ENCODE results near the gene SDC3.

SDC3 gene

DNA sequence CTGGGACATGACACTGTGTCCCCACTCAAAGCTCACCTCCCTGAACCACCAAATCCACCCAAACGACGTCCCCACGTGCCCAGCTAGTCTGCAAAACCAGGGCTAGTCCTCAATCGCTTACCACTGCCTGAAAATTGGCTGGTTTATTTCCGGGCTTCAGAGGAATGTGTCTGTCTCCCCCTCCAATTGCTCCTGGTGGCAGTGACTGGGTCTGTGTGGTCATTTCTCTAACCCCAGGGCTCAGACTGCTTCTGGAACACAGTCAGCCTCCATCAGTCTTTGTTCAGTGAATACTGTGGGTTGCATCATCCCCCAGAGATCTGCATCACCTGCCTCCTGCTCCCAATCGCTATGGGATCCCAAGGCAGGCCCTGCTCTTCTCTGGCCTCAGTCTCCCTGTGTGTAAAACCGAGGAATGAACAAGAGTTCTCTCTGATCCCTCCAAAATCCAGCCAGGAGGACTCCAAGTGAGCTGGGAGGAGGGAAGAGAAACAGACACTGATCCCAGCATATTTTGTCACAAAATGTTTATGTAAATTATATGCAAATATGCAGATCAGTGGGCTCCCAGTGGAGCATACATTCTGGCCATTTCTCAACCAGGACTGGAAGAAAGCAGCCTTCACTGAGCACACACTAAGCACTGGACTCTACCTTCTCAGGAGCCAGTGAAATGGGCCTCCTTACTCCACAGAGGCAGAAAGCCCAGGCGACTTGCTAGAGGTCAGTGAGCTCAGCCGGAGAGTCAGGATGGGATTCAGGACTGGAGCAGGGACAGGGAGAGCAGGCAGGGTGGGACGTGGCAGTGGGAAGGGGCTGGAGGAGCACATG is 20.9 kb downstream of the SDC3 start:
- DNase-seq: no peak

DNA sequence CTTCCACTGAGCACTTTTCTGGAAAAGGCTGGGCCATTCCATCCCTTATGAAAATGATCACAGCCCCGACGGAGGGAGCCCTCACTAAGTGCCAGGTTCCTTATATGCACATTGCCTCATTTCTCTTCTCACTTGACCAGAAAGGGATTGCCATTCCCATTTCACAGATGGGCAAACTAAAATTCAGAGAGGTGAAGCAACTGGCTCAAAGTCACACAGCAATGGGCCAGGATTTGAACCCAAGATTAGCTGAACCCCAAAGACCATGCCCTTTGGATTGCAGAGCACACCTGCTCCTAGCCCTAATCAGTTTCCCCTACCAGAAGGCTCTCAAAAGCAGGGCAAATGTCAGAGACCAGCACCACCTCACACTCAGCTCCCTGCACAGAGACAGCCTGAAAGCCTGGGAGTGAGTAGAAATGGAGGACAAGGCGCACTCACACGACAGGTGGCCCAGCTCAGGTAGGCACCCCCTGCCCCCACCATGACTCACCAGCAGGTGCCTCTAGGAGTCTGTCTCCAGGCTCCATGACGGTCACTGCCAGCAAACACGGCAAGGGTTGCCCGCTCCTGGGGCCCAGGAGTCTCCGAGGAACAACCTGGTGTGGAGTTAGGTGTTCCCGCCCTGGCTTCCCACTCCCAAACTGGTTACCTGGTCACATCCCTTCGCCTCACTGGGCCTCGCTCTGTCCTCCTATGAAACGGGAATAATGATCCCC is 21.7 kb downstream of the SDC3 start:
- no peak for DNase-seq

DNA sequence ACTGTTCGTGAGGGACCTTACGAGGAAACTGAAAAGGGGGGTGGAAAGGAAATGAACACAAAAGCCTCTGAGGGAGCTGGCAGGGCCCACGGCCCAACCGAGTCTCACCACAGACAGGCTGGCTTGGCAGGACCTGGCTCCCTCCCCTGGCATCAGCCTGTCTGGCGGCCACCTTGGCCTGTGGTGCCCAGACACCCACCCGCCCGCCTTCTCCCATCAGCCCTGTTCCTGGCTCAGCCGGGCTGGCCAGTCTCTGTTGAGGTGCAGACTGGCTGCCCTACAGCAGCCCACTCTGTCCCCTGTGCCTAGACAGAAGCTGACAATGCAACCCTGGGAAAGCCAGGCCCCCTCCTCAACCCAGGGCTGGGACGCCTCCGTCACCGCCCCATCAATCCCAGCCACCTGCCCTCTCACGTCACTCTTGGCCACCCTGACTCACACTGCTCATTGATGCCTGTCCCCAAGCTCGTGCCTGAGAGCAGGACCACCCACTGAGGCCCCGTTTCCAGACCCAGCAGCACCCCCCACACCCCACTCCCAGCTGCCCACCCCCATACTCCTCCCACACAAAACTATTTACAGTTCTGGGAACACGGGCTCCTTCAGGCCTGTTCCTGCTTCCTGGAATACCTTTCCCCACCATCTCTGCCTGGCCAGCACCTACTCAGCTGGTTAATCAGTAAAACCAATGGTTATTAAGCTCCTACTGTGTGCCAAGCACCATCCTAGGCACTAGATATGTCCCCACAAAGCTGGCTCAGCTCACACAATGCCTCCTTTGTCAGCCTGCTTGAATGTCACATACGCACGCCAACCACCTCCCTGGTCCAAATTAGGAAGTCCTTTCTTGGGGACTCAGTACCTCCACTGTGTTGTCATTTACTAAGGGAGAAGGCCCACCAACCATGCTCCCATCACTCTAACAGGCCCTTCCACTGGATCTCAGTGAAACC is 22.7 kb downstream of the SDC3 start:
- DNase-seq: no peak

DNA sequence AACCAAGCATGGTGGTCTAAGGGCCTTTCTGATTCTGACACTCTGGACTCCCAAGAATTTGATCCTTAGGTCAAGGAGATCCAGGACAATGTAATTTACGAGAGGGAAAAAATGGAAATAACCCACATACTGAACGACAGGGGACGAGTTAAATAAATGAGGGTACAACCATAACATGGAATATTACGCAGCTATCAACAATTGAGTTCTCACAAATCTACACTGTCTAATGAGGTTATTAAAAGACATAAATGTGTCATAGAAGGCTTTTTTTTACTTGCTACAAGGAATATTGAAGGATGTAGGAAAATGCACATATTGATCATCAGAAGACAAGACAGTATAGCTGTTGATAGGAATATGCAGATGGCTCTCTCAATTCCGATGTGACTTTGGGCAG is 23.8 kb downstream of the SDC3 start:
- DNase-seq: no peak

DNA sequence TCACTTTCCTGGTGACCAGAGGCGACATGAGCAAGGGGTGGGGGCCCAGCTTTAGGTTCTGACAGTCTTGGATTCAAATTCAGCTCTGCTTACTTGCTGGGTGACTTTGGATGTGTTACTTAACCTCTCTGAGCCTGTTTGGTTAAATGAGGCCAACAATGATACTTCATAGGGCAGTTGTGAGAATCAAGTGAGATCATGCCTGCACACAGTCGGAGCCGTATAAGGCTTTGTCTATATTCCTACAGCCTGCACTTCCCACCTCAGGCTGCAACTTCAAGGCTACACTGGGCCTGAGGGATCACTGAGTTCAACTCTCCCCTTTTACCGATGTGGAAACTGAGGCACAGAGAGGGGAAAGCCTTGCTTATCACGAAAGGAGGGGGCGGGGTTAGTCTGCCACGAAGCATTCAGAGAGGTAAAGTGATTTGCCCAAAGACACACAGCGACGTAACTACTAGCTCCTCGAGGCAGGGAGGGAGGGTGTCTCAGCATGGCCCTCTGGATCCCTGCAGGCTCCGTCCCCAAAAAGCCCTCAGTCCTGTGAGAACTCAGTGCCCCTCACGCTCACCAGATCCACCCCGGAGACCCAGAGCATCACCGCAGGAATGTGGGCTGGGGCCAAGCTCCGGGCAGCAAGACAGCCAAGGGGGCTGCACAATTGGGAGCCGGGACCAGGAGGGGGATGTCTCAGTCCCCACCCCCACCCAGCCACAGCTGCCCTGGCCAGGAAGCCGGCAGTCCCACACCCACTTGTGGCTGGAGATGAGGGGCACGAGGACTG is 25.0 kb downstream of the SDC3 start:
- DNase-seq: no peak

DNA sequence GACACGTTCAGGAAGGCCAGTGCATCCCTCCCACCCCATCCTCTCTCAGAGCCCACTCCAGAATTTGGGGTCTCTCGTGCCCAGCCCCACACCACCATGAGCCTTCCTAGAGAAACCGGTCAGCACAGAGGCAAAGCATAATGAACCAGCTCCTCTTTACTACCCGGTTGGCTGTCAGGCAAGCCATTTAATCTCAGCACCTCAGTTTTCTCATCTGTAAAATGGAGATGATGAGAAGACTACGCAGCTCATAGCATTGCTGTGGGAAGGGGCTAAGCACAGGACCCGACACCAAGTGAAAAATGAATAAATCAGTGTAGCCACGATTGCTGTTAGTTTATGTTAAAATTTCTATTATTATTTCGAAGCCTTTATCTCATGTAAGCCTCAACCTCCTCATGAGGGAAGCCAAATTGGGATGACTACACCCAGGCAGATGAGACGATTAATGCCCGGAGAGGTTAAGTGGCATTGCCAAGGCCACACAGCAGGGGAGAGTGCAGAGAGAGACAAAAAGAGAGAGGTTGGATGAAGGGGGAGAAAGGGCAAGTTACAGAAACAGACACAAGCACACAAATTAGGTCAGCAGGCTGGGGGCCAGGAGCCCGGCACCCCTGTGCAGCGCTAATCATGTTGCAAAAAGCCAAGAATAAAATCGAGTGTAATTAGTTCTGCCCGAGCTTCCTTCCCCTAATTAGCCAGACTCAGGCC is 25.7 kb downstream of the SDC3 start:
- no peak for DNase-seq

DNA sequence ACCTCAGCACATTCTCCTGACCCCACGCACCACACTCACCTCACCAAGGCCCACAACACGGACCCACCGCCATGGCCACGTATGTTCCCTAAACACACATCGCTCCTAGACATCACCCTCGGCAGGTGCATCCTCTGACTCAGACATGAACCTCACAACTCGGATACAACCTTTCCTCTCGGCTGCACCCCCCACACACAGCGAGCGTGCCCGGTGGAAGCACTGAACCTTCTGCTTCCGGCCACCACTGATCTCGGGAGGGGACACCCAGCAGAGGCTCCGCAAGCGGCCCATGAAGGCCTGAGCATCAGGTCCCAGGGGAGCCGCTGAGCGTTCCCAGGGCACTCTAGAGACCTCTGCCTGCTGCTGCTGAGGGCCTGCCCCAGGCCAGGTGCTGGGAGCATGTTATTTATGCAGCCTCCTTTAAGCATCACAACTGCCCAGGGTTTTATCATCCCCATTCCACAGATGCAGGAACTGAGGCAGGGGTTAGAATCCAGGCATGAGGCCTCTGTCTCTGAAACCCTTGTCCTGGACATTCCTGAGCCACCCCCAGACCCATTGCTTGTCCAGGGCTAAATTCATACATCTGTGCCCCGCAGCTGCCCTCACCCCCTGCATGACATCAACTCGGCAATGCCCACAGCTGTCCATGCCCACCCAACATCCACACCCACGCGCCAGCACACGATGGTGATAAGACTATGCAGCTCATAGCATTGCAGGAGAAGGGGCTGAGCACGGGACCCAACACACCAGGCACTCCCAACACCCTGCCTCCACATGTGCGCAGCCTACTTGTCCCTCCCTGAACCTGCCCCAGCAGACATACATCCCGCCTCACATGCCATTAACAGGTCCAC is 27.0 kb downstream of the SDC3 start:
- DNase-seq: no peak

DNA sequence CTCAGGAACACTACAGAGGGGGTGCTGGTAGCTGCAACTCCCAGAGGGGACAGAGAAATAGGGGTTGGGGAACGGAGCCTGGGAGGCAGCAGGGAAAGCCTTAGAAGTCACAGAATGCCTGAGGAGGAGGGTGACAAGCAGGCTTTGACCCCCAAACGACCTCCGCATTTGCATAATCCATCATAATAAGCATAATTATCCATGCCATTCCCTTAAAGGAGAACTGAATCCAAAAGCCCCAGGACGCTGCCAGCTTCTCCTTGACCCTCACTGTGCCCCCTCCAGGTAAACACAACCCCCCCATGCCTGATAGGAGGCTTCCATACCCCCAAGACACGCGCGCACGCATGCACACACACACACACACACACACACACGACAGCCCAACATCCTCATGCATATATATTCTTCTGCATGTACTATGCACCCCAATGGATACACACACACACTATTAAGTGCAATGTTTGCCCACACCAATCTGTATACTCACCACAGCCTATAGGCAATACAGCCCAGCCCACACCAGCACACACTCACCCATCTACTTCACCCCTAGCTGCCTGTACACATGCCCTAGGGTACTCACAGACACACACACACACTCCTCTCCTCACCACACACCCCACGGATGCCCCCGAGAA is 27.8 kb downstream of the SDC3 start:
- no peak for DNase-seq

DNA sequence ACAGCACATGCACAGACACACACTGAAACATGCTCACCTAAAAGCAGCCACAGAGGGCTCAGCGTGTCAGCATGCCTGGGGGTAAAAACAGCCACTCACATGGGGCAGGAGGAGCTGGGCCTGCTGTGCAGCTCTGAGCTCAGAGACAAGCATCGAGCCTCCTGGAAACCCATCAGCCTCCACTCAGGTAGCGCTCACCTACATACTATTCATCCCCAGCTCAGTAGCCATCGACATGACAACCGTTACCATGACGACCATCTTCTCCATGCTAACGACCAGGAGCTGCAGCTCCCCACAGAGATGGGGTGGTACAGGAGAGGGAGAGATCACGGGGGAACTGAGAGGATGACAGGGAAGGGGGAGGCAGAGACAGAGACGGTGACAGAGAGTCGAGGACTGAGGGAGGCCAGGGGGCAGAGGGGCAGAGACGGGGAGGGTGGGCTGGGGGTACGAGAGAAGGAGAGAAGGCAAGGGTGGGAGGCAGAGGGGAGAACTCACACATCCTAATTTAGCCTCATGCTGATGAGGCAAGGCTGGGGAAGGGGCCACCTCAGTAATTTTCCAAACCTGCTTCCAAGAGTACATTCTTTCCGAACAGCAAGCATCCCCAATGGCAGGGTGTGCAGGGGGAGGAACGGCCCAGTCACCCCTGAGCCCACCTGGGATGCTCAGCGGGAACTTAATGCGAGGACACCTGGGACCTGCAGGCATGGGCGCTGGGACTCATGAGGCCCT is 28.4 kb downstream of the SDC3 start:
- DNase-seq: no peak

DNA sequence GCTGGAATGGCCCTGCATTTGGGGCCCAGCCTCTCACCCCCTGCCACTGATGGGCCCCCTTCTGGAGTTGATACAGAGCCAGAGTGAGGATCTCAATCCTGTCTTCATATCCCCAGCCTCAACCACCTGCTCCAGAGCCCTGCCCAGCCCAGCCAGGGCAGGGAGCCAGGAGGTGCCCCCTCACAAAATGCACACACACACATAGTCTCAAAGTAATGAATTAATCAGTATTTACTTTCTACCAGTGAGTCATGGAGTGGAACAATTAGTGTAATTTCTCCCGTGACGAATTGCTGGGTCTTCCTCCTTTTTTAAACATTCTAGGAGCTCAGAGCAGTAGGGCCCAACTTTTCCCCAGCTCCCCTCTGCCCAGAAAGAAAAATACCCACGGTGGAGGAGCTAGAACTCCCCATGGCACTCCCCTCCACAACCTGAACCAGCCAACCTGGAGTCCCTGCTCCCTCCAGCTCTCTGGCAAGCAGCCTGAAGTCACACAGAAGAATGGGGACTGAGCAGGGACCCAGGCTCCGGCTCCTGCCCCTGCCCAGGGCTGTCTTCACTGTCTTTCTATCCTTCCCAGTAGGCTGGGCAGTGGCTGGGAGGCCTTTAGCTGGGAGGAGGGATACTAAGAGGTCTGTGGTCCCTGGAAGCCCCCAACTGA is 29.3 kb downstream of the SDC3 start:
- no peak for DNase-seq

DNA sequence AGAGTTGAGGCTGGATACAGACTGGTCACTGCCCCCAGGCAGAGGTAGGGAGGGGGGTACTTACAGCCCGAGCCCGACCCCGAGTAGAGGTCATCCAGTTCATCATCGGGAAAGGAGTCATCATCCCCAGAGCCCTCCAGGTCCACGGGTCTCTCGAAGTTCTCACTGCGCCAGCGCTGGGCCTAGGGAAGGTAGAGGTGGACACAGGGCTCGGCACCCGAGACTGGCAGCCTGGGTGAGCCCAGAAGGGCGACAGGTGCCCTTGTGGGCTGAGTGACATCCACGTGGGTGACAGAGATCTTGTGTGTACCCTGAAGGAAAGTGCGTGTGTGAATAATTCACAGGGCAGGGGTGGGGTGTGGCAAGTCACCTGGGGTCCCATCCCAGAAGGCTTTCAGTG is 30.0 kb downstream of the SDC3 start:
- DNase-seq: no peak

DNA sequence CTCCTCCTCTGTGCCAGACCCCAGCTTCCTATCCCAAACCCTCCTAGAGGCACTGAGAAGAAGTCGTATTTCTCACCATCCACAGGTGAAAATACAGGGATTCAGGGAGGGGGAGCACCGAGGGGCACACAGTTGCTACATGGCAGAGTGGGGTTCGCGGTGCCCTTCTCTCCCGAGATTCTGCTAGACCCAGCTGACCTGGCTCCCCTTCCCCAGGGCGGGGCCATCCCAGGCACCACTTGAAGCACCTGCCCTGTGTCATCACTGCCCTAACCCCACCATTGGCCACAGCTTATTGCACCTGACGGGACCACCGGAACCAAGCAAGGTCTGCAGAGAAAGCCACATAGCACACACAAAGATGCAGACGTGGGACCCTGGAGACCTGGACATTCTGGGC is 30.5 kb downstream of the SDC3 start:
- no peak for DNase-seq

DNA sequence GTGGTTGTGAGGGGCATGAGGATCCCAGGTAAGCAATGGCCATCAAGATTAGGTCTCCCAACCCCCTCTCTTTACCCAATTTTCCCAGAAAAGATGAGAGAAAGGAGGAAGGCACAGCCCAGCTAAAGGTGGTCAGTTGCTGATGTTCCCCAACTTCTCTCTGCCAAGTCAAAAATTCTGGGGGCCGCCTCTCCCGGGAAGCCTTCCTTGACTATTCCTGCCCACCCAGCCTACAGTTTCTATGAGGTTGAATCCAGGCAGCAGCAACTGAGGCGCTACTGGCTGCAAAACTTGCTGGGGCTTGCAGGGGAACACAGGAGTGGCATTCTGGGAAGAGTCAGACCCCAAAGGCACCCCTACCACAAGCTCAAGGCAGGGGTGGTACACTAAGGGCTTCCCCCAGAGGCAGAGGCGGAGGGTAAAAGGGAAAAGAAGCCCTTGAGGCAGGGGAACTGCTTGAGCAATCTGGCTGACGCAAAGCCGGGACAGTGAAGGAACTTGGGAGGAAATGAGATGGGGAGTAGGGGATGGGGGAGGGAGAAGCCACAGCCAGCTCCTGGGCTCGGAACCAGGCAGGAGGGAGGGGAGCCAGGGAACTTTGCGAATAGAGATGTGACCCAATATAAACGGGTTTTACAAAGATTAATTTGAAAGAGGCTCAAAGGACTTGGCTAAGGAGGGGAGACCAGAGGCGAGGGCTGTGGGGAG is 31.2 kb downstream of the SDC3 start:
- DNase-seq: no peak

DNA sequence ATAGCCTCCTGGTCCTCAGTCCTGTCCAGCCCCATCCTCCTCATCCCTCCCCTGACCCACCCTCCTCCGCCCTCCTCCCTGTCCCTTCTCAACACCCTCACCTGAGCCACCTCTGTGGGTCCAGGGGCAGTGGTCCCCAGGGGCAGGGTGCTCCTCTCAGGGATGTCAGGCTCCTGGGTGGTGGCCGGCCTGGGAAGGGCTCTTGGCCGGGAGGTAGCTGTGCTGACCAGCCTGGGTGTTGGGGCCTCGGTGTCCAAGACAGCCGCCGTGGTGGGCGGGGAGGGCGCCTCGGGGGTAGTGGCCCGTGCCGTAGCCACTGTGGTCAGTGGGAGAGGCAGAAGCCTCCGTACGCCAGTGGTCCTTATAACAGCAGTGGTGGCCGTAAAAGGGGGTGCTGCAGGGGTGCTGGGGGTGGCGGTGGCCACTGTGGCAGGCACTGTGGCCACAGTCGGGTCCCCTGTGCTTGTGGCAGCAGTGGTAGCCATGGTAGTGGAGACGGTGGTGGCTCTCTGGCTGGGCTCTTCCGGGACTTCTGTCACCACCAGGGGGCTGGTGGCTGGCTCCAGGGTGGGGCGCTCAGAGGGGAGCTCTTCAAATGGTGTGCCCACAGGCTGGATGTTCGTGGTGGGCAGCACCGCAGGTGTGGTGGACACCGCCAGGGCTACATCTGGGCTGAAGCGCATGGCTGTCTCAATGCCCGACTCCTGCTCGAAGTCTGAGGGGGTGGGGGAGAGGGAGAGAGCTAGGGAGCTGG is 31.9 kb downstream of the SDC3 start:
- DNase-seq: no peak

DNA sequence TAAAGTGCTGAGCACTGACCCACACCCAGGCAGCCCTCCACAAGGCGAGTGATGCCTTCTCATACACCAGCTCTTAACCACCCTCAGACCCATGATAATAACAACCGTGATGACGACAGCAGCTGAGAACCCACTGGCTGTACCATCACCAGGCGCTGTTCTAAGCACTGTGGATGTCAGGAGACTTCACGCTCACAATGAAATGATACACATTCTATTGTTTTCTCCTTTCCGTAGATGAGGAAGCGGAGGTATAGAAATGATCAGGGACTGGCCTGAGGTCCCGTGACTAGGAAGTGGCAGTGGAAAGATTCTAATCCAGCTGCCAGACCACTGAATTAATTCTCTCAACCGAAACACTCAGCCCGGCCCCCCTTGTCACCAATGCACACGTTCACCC is 32.6 kb downstream of the SDC3 start:
- DNase-seq: no peak

DNA sequence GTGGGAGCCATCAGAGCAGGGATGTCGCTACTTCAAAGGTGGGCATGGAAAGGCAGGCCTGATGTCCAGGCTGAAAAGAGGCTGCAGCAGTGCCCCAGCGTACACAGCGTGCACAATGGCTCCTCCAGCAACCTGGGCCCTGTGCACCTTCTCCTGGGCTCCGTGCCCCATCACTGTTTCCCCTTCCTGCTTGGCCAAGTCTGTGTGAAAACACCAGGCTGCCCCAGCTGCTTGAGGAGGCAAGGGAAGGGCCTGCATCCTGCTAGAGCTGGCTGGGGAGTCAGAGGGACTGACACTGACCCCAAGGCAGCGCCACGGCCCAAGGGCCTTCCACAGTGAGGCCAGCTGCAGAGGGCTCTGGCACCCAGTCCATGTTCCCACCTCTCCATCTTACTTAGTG is 33.4 kb downstream of the SDC3 start:
- DNase-seq: no peak

DNA sequence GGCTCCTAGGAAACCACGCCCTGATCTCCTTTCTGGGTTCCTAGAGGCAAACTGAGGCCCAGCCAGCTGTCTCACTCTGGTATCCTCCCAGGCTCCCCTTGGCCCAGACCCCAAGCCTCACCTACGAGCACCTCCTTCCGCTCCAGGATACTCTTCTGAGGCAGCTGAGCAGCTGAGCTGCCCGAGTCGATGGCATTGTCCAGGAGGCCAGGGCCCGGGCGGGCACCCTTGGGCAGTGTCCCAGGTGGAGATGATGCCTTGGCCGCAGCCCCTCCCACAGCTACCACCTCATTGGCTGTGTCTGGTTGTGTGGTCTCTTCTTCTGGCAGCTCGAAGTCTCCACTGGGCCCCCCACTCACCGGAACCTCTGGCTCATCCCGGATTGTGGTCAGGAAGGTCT is 34.4 kb downstream of the SDC3 start:
- DNase-seq: no peak

DNA sequence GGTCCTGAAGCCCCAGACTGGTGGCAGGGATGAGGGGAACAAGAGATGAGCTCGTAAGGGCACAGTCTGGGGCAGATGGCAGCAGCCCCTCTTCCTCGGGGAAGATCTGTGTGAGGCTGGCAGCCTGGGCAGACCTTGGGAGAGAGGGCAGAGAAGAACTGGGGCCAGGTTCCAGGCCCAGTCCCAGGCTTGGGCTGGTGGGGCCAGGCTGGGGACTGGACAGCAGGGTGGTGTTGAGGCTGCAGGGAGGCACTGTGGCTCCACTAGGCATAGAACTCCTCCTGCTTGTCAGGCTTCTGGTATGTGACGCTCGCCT is 35.7 kb downstream of the SDC3 start:
- DNase-seq: no peak

All from central memory CD4-positive, alpha-beta T cell (primary cell).